Embryonic facial prominence (tissue), 1 donor: ENCODE measurements around the gene DPH6.

Source experiments
- DNase-seq: peaks from one replicate; pipeline ENCODE4 v3.0.0-alpha.2; 2016; ENCODE audit errors: extremely low spot score

Gene DPH6

GRCh38 chr15:35545316-35545823 is 595 bp downstream of the DPH6 start:
- DNase-seq, result peak; percentile 24

DNA sequence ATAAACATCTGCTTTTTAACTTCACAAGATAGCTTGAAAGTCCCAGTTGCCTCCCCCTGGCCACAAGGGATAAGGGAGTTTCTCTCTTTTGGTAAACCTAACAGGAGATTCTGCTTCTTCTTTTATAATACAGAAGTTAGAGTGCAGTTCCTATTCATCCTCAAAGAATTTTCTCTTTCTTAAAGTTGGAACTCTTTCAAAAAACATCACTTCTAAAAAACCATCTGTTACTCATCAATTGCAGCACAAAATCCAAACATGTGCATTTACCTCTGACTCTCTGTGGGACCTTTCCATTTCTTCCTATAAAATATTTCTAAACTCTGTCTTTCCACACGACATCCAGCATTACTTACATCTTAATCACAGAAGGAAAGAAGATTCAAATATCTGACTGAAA is 5.1 kb downstream of the DPH6 start:
- no peak for DNase-seq

DNA sequence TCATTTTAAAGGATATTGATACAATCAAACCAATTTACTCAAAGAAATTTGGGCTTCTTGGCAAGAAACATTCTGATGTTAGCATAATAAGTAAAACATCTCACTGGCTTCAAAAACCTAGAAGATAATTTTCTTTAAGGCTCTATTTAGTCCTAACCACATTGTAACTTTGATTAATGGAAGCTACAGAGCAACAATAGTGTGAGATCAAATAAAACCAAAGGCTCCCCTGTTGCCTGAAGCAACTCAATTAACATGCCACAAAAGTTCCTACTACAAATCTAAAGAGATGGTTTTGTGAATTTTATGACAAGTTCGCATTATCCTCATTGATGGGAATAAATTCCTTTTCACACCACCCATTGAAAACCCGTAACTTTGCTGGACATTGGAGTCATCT is 5.9 kb downstream of the DPH6 start:
- no peak for DNase-seq

DNA sequence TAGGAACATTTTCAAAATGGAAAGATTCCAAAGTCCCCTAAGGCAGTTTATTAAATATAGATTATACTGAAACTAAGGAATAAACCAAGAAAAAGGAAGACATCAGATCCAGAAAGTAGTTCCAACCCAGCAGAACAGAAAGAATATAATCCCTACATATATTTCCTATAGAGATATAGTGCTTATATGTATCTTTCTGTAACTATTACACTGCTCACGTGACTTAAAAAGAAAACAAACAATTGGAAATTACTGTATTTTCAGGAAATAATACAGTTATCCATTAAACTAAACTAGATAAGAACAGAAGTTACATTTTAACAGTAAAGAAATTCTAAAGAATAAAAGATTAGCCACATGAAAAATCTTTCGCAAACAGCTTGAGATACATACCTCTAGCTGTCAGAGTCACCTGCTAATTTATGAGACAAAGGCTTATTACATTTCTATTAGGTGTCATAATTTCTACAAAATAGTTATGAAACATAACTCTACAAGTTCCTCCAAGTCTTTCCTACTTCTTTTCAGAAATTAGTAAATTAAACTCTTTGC is 10.5 kb downstream of the DPH6 start:
- no peak for DNase-seq

DNA sequence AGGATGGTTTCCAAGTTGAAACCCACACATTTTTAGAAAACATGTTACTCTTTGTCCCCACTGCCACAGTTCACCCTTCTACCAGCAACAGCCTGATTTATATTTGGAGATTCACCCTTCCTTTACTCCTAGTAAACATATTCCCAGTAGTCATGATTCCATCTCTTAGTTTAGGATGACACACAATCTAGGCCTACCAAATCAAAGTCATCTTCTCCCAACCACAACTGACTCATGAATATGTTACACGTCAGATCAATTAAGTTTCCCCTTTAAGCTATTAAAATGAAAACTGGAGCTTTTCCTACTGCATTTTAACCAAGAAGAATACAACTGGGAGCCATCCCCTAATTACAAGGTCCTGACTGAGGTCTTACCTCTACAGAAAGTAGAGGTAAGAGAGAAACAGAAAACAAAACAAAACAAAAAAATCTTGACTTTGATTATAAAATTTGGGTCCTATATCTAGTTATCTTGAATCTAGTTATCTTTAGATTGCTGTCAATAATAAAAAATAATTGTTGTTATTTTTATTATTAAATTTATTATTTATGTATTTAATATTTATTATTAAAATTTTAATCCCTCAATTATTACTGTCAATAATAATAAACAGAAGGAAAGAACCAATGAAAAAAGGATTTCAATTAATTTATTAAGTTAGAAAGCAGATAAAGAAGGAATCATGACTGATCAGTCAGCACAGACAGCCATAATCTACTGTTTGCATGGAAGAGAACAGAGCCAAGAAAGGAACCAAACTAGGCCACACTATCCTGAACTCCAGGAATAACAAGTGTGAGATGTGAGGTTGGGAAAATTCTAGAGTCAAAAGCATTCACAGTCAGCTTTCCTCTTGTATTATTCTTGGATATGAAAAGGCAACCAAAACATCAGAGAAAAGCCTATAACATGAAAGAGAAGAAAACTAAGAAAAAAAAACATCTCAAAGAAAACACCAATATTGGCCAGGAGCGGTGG is 12.5 kb downstream of the DPH6 start:
- no peak for DNase-seq

DNA sequence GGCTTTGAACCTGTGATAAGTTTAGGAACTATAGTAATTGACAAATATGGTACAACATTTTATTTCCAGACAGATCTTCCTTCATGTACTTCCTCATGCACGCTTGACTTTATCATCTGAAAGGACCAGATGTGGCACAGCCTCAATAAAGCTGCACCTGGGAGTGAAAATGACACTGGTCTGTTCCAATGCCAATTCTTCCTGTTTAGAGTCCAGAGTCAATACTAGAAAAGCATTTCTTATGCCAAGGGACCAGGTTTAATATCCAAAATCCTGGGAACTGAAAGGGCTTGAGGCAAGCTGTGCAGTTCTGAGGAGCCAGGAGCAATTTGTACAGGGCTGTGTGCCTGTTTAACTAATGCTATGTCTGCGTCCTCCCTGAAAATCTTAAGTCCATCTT is 15.3 kb downstream of the DPH6 start:
- no peak for DNase-seq

DNA sequence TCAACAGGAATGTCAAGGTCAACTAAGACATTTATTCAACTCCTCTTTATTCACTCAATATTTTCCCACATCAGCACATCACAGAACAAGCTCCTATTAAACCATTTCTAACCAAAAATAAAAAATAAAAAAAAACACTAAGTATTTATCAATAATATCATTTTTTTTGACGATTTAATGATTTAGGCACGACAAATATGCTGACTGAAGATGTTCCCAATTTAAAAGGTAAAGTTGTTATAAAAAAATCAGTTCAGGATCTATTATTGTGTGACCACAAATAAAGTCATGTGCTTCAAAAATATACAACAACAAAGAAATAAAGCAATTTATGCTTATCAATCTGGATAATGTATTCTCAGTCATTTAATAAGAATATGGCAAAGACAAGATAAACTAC is 16.2 kb downstream of the DPH6 start:
- no peak for DNase-seq

DNA sequence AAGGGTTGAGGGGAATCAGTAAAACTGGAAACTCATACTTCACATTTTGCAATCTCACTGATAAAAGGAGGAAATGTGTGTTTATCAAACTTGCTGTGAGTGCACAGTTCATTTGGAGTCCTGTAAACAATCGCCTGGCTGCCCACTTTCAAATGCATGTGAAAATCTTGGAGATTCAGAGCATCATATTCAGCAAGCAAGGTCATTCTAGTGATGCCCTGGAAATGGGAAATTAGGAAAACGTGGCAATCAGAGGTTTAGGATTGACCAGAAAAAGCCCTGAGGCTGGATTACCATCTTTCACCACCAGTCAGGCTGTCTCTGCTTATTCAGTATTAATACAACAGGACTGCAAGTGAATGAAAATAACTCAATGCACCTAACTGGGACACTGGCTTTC is 23.9 kb downstream of the DPH6 start:
- DNase-seq, result no peak

- DNase-seq, result peak; percentile 61
These were observed 26.3 kb downstream of the DPH6 start for GRCh38 chr15:35519541-35520149.

DNA sequence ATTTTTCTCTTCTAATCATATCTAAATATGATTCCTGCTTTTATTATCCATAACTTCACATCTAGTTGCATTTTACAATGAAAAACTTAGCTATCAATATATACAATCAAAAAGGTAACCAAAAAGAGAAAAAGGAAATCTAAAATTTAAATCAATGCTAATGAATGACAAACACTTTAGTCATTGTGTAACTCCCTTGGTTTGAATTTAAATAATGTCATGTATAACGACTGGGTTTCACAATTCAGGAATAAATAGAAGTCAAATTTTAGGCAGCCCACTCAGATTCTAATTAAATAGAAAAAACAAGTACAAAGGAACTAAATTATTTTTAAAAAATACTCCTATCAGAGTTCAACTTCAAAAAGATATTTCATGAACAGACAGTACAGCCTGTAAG is 26.9 kb downstream of the DPH6 start:
- no peak for DNase-seq

- DNase-seq, result no peak
These were observed 31.2 kb downstream of the DPH6 start for GRCh38 chr15:35514759-35515158.

DNA sequence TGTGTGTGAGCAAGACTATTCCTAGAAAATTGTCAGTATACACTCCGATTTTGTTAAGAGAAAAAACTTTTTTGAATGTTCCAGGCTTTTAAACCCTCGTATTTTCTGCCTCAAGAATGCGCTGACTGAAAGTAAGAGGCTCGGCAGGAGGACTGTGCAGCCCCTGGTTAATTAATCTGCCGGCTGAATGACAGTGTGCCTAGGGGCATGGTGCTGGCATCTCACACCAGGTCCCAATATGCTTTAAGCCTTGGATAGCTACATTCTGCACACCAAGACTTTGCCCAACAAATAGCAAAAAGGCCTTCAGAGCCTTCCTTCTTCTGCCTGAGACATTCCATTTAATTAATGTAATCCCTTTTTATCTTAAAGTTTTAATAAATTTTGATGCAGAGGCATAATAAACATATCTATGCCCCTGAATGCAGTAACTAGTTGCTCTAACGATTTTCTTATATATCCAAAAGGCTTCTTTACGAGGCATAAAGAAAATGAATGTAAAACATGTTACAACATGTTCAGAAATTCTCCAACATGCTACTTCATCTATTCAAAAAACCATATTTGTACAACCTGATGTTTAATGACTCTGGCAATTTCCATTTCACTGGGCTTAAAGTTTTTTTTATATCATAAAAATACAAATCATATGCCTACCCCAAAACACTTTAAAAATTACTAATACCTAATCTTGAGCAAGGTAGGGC is 37.9 kb downstream of the DPH6 start:
- no peak for DNase-seq

GRCh38 chr15:35506272-35506870 is 39.6 kb downstream of the DPH6 start:
- DNase-seq, result no peak

- no peak for DNase-seq
These were observed 40.2 kb downstream of the DPH6 start for GRCh38 chr15:35505809-35506208.

DNA sequence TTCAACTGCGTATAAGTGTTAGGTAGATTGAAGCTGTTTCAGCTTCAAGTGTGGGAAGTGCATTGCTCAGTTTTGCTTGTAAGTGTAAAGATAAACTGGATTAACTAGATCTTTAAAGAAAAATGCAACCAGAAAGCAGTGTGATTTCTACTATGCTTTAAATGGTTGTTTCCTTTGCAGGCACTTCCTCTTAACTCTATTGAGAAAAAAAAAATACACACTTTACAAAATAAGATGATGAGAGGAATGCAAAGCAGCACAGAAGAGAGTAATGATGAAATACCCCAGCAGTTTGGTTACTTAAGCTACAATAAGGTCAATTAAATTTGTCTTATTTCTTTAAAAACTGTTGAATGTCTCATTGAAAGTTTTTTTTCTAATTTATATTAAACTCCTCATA is 40.8 kb downstream of the DPH6 start:
- DNase-seq, result no peak

DNA sequence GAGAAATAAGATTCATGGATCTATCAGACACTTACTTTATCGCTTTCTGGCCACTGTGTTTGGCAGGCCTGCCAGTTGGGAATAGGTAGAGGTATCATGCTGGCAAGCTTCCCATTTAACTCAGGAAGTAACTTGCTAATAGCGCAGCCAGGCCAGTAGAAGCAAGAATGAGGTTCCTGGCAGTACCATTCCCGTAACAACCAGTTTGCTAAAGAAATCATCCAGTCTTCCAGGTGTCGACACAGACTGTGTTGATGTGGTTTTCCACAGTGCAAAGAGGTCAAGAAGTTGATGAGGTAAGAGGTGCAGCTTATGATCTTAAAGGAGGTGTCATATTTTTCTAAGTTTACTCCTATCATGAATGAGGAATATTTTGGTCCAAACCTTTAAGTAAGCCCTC is 46.2 kb downstream of the DPH6 start:
- DNase-seq, result no peak

- DNase-seq, result no peak
These were observed 49.4 kb downstream of the DPH6 start for GRCh38 chr15:35496585-35496984.

DNA sequence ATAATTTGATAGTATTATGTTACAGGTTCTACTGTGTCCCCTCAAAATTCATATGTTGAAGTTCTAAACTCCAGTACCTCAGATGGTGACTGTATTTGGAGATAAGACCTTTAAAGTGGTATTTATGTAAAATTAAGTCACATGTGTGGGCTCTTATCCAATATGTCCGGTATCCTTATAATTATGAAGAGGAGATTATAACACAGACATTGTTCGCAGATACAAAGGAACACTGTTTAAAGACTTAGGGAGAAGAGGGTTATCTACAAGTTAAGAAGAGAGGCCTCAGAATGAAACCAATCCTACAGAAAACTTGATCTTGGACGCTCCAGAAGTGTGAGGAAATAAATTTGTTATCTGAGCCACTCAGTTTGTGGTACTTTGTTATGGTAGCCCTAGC is 50.9 kb downstream of the DPH6 start:
- DNase-seq, result no peak

DNA sequence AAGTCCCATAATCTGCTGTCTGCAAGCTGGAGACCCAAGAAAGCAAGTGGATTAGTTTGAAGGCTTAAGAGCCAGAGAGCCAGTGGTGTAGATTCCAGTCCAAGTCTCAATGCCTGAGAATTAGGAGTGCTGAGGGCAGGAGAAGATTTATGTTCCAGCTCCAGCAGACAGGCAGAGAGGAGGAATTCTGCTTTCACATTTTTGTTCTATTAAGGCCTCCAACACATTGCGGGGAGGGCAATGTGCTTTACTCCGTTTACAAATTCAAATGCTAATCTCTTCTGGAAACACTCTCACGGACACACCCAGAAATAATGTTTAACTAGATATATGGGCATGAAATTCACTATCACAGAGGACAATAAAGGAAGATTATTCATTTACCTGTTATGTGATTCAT is 54.0 kb downstream of the DPH6 start:
- no peak for DNase-seq

GRCh38 chr15:35491173-35491572 is 54.8 kb downstream of the DPH6 start:
- DNase-seq, result no peak

GRCh38 chr15:35490511-35490910 is 55.5 kb downstream of the DPH6 start:
- no peak for DNase-seq

DNA sequence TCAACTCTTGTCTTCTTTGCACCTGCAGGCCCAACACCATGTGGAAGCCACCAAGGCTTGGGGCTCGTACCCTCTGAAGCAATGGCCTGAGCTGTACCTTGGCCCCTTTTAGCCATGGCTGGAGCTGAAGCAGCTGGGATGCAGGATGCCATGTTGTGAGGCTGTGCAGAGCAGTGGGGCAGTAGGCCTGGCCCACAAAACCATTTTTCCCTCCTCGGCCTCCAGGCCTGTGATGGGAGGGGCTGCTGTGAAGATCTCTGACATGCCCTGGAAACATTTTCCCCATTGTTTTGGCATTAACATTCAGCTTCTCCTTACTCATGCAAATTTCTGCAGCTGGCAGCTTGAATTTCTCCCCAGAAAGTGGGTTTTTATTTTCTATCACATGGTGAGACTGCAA is 58.5 kb downstream of the DPH6 start:
- DNase-seq, result no peak
